Fibroblast of lung (primary cell): ENCODE measurements around the gene RFPL2.

Experiments used
- EZH2 ChIP-seq: IDR thresholded peaks from 2 replicates; pipeline ENCODE4 v1.5.1; 2012; ENCODE audit warnings: low read length, control low read depth, mild to moderate bottlenecking; ENCODE audit errors: missing control alignments
- TF ChIP-seq, protein P1 (sequence below), 2 donors: IDR thresholded peaks in 1 of 2; conservative IDR thresholded peaks in 1 of 2; 1 replicate in 1 of 2; 2 replicates in 1 of 2; pipeline ENCODE4 v1.5.1; 2011 to 2012; ENCODE audit warnings: low read length in 2 of 2, control low read depth in 1 of 2, inconsistent platforms in 1 of 2, low read depth in 1 of 2, mild to moderate bottlenecking in 1 of 2

DNA sequence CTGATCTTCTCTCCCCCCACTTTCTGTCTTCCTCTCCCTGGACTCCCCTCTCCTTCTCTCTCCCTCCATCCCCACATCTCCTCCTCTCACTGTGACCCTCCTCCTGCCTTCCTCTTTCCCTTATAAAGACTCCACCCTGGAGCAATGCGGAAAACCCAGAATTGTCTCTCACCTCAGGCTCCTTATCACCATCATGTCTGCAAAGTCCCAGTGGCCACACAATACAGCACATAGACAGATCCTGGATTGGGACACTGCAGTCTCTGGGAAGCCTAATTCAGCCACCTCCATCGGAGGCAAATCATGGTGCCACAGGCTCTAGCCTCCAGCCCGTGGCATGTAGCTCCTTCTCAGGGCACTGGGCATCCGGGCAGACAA lies 2.7 kb downstream of the RFPL2 start:
- TF ChIP-seq, protein P1, sequence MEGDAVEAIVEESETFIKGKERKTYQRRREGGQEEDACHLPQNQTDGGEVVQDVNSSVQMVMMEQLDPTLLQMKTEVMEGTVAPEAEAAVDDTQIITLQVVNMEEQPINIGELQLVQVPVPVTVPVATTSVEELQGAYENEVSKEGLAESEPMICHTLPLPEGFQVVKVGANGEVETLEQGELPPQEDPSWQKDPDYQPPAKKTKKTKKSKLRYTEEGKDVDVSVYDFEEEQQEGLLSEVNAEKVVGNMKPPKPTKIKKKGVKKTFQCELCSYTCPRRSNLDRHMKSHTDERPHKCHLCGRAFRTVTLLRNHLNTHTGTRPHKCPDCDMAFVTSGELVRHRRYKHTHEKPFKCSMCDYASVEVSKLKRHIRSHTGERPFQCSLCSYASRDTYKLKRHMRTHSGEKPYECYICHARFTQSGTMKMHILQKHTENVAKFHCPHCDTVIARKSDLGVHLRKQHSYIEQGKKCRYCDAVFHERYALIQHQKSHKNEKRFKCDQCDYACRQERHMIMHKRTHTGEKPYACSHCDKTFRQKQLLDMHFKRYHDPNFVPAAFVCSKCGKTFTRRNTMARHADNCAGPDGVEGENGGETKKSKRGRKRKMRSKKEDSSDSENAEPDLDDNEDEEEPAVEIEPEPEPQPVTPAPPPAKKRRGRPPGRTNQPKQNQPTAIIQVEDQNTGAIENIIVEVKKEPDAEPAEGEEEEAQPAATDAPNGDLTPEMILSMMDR (conservative IDR thresholded peaks at IDR 0.05 in 1 of 2, IDR thresholded peaks at IDR 0.05 in 1 of 2; ENCODE audit: low read depth in 1 of 2, low read length in 2 of 2) = no peak
- no peak for TF ChIP-seq EZH2
